Pancreas (tissue), 10 donors: Measurements from ENCODE around the gene MOSPD2. TPM values are rescaled to one million over a fixed set of nuclear protein-coding genes. Genes with fewer than 3 reads are reported as not detected.
A peak's percentile ranks its signal among the peaks of the same experiment; 100 is the strongest.

ENCODE experiments used
- ATAC-seq, 4 donors: fragments of 200-7000 bp; cut with Tn5 transposase; one replicate each; pipeline versions ENCODE4 v1.8.0 to v1.9.1; 2020; ENCODE audit warnings: mild to moderate bottlenecking in 4 of 4, moderate library complexity in 4 of 4
- DNase-seq, 6 donors: peaks; one replicate each; pipeline ENCODE4 v3.0.0-alpha.2; 2020
- FAIRE-seq: peaks from 2 replicates; lab custom pipeline; 2012; peaks lifted over from hg19 to GRCh38; lab: Jason Lieb, UNC
- H3K27ac ChIP-seq, 4 donors: fragments of 200-600 bp; sonication (generic); 1 replicate in 3 of 4; 2 replicates in 1 of 4; pipeline versions ENCODE4 v1.5.0 to v1.8.0; 2020
- H3K27me3 ChIP-seq, 4 donors: fragments of 200-600 bp; one replicate each; pipeline ENCODE4 v1.8.0; 2021
- H3K36me3 ChIP-seq, 3 donors: fragments of 200-600 bp; sonication (generic) in 1 of 3; one replicate each; pipeline versions ENCODE4 v1.5.0 to v1.8.0; 2020 to 2021
- H3K4me1 ChIP-seq, 3 donors: fragments of 200-600 bp; one replicate each; pipeline ENCODE4 v1.8.0; 2021
- H3K4me3 ChIP-seq, 4 donors: fragments of 200-600 bp; sonication (generic) in 2 of 4; one replicate each; pipeline versions ENCODE4 v1.5.0 to v1.8.0; 2020 to 2021
- H3K9me3 ChIP-seq, 4 donors: fragments of 200-600 bp; one replicate each; pipeline ENCODE4 v1.8.0; 2021
- CTCF ChIP-seq, 4 donors: fragments of 200-600 bp; sonication (generic) in 3 of 4; IDR thresholded peaks; one replicate each; pipeline versions ENCODE4 v1.5.0 to v1.8.0; 2021; ENCODE audit warnings: antibody characterized with exemption in 4 of 4
- WGBS, 2 donors: extraction: QIAGEN DNeasy Blood & Tissue Kit; methylation state at CpG; one replicate each; pipeline ENCODE4 v1.1.7; 2013; 5-methylcytosine and 5-hydroxymethylcytosine counted together
- intact Hi-C, 3 donors: fragments of 100-400 bp; cut with DNase I; formaldehyde crosslinking; loops; one replicate each; pipeline versions ENCODE4 v1.11.1 to v1.14.2; 2022
- polyA plus RNA-seq, 2 donors: library from polyadenylated mRNA; stranded (reverse); fragments of 200-250 nt; gene quantifications; one replicate each; pipeline ENCODE4 v1.2.3, GENCODE V29; 2013
- total RNA-seq, 6 donors: library from RNA; stranded (reverse); fragmentation: NEBNext Ultra II Directional in 4 of 6; extraction: Animal tissue kit (Norgen Biotek cat#: 25700) in 4 of 6; gene quantifications; one replicate each; pipeline versions ENCODE4 v1.2.1 to v1.2.4, GENCODE V29; 2021 to 2023
- donor health status: healthy with polysubstance abuse.
- donor health status: DM: no; HTN: no; CAD: no; lungs with moderate emphysema.
- donor health status: DM: no; HTN: no; CAD: no.
- donor health status: control.
- donor health status: control.
- donor health status: Bipolar disorder and iron deficiency.
- donor health status: DM: yes; HTN: yes; CAD: no.
- donor health status: DM: no; HTN: no; CAD: no.
- donor health status: DM: no; HTN: no; CAD: no.
- donor health status: DM: yes; HTN: yes; CAD: no.

Gene MOSPD2
- total RNA-seq (1 to 10 TPM; 3.1 to 8.3 (median 5.2) TPM), polyA plus RNA-seq (1 to 10 TPM; 1.9 to 3.0 TPM)

DNA sequence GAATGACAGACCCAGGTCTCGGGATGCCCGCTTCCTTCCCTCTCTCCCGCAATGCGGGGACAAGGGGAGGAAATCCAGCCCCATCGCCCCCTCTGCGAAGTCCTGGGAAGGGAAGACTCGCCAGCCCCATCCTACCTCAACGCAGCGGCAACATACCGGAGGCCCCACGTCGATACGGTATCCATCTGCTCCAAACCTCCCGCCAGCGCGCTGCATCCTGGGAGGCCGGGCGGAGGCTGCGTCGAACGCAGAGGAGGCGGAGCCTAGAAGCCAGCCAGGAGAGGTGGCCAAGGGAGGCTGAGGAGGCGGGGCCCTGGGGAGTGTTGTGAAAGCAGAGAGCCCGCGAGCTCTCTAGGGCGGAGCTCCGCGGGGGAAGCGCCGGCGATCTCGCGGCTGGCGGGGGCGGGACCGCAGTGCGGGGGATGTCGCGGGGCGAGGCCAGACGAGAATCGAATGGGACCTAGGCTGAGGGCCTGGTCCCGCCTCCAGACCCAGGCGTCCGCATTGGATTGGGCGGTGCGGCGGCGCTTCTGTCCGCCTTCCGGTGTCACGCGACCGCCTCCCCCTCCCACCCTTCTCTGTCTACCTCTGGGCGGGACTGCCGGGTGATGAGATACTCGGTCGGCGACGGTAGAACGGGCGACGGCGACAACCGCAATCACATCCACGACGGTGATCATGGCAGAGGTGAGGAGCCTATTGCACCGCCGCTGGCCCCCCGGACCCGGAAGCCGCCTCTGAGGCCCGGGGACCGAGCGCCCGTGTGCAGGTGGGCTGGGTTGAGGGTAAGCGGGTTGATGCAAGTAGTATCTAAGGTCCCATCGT lies at the start of gene MOSPD2, which contains the start of gene FANCB:
MOSPD2 (plus strand) TSS at position 571 of the 825 bp plus-strand sequence; CDS start at position 679, 108 bp downstream.
FANCB (minus strand) TSS at position 219 of the 825 bp plus-strand sequence. CDS start 7,559 bp downstream, outside the sequence.
- no peaks in the 10 kb centered on the region for H3K4me1 ChIP-seq
- no peaks in the 10 kb centered on the region for H3K36me3 ChIP-seq
- peak; percentile 88 to 95 (median 94) for DNase-seq
- no peaks in the 10 kb centered on the region for H3K9me3 ChIP-seq
- ATAC-seq = peak; percentile 97 to 99 (median 98)
- intact Hi-C loops = no loop called here
- FAIRE-seq = peak; percentile 97
- H3K27me3 ChIP-seq = no peaks in the 10 kb centered on the region
- TF ChIP-seq CTCF (IDR thresholded peaks at IDR 0.05) = no peak
- peak within 1 kb of the TSS in 3 of 4 donors; percentile 29 to 71 (median 54) for H3K27ac ChIP-seq
- peak within 1 kb of the TSS; percentile 39 to 58 (median 54) for H3K4me3 ChIP-seq
- 0 to 33% methylated on average over 77 of the region's 78 CpGs for WGBS, 2 donors

DNA sequence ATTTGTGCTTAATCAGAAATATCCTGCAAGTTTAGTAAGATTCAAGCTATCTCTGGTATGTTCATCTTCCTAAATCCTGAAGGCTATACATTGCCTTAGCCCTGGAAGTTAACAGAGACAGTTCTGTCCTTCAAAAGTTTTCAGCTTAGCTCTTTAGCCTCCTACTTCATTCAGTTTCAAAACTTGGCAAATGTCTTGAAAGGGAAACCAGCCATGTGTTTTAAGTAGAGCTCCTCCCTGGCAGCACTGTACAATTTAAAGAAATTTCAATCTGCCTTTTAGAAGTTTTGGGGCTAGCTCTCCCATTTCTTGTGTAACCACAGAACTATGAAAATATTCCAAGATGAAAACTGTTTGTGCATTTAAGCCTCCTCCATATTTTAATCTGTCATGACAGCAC lies 47.4 kb upstream of the MOSPD2 start:
- Histone ChIP-seq H3K9me3 (no peaks in the 10 kb centered on the region), H3K4me3 (no peak overlapping the region), H3K4me1 (no peaks in the 10 kb centered on the region), H3K27ac (no peak overlapping the region), H3K36me3 (no peaks in the 10 kb centered on the region), H3K27me3 (peaks cover 0 to 6% (median 0%) of the 10 kb centered on the region in 4 donors)
- no peak for TF ChIP-seq CTCF (IDR thresholded peaks at IDR 0.05)
- DNase-seq (no peak), ATAC-seq (no peak), FAIRE-seq (no peak)
- intact Hi-C loops = no loop called here

- H3K27me3 ChIP-seq = peaks cover 0 to 6% (median 0%) of the 10 kb centered on the region in 4 donors
- TF ChIP-seq CTCF (IDR thresholded peaks at IDR 0.05) = no peak
- no peaks in the 10 kb centered on the region for H3K9me3 ChIP-seq
- no peak for ATAC-seq
- no peak for DNase-seq
- FAIRE-seq = no peak
- no peaks in the 10 kb centered on the region for H3K36me3 ChIP-seq
- intact Hi-C loops = no loop called here
- WGBS, 2 donors = 62 to 74% methylated on average over 3 of the region's 3 CpGs
- no peak overlapping the region for H3K27ac ChIP-seq
- H3K4me3 ChIP-seq = no peak overlapping the region
- no peaks in the 10 kb centered on the region for H3K4me1 ChIP-seq
Observed at GRCh38 chrX:14826319-14826718, 46.9 kb upstream of the MOSPD2 start.

GRCh38 chrX:14829643-14830042 lies 43.6 kb upstream of the MOSPD2 start:
- no peak for TF ChIP-seq CTCF (IDR thresholded peaks at IDR 0.05)
- Histone ChIP-seq H3K4me3 (no peak overlapping the region), H3K9me3 (no peaks in the 10 kb centered on the region), H3K4me1 (no peaks in the 10 kb centered on the region), H3K27me3 (peaks cover 0 to 6% (median 0%) of the 10 kb centered on the region in 4 donors), H3K36me3 (no peaks in the 10 kb centered on the region), H3K27ac (no peak overlapping the region)
- intact Hi-C loops = no loop called here
- ATAC-seq (no peak), FAIRE-seq (no peak), DNase-seq (no peak)
- 55 to 89% methylated on average over 2 of the region's 2 CpGs for WGBS, 2 donors

GRCh38 chrX:14832151-14832550 lies 41.1 kb upstream of the MOSPD2 start:
- intact Hi-C loops = no loop called here
- FAIRE-seq = no peak
- H3K9me3 ChIP-seq = no peaks in the 10 kb centered on the region
- peaks cover 0 to under 1% (median 0%) of the 10 kb centered on the region in 4 donors for H3K27me3 ChIP-seq
- no peak overlapping the region for H3K27ac ChIP-seq
- H3K4me3 ChIP-seq = no peak overlapping the region
- H3K4me1 ChIP-seq = no peaks in the 10 kb centered on the region
- no peak for ATAC-seq
- DNase-seq = no peak
- TF ChIP-seq CTCF (IDR thresholded peaks at IDR 0.05) = no peak
- H3K36me3 ChIP-seq = no peaks in the 10 kb centered on the region
- 51 to 62% methylated on average over 2 of the region's 2 CpGs for WGBS, 2 donors
